ENCODE results near the gene TTLL12. TPM values are rescaled to one million over a fixed set of nuclear protein-coding genes. Genes with fewer than 3 reads are reported as not detected.
"Not testable (repeated sequence)": the region's sequence is repeated elsewhere in the genome, so short reads cannot be mapped to it uniquely, and the experiment has no call there.

The TTLL12 gene
- total RNA-seq, 2 donors from 2014 or later = 21.0 to 25.1 TPM

GRCh38 chr22:43148581-43148980, 38.4 kb downstream of the TTLL12 start:
- intact Hi-C loops (cut with DNase I) = no loop called here
- no peak for TF ChIP-seq CTCF (IDR thresholded peaks at IDR 0.05)
- TF ChIP-seq POLR2A (IDR thresholded peaks at IDR 0.05) = no peak
- Histone ChIP-seq H3K27ac (no peak overlapping the region), H3K4me1 (peaks cover 17% of the 10 kb centered on the region), H3K4me3 (no peak overlapping the region), H3K9me3 (no peaks in the 10 kb centered on the region), H3K27me3 (no peaks in the 10 kb centered on the region), H3K36me3 (replicated peaks in 1 of 2; ENCODE audit: insufficient read depth in 1 of 2, low read depth in 2 of 2) (no peaks in the 10 kb centered on the region)
- ATAC-seq (no peak), DNase-seq (no peak)
- 62% methylated on average over 6 of the region's 6 CpGs; no CpG with 5 or more reads in 1 of the 2 donors for WGBS, 2 donors

GRCh38 chr22:43147821-43148220, 39.1 kb downstream of the TTLL12 start:
- intact Hi-C loops (cut with DNase I) = no loop called here
- peaks cover 14% of the 10 kb centered on the region for H3K4me1 ChIP-seq
- no peaks in the 10 kb centered on the region for H3K27me3 ChIP-seq
- TF ChIP-seq CTCF (IDR thresholded peaks at IDR 0.05) (no peak), POLR2A (IDR thresholded peaks at IDR 0.05) (no peak)
- no peak for ATAC-seq
- no peak for DNase-seq
- 55 to 59% methylated on average over 8 of the region's 8 CpGs for WGBS, 2 donors
- H3K36me3 ChIP-seq (replicated peaks in 1 of 2; ENCODE audit: insufficient read depth in 1 of 2, low read depth in 2 of 2) = no peaks in the 10 kb centered on the region
- H3K27ac ChIP-seq = peak overlapping the region in 1 of 4 donors; percentile 49
- H3K4me3 ChIP-seq = no peak overlapping the region
- no peaks in the 10 kb centered on the region for H3K9me3 ChIP-seq

- H3K4me3 ChIP-seq; H3K27me3 ChIP-seq; ATAC-seq; H3K9me3 ChIP-seq; intact Hi-C loops (cut with DNase I); H3K36me3 ChIP-seq (replicated peaks in 1 of 2; ENCODE audit: insufficient read depth in 1 of 2, low read depth in 2 of 2): not testable (repeated sequence)
- Histone ChIP-seq H3K4me1 (peaks cover 12% of the 10 kb centered on the region), H3K27ac (peak overlapping the region in 1 of 4 donors; percentile 49)
- peak in 1 of 4 donors; percentile 49 for DNase-seq
- WGBS, 2 donors = 68 to 72% methylated on average over 15 of the region's 15 CpGs
Observed at GRCh38 chr22:43146332-43146731, 40.6 kb downstream of the TTLL12 start.

GRCh38 chr22:43145371-43145770, 41.6 kb downstream of the TTLL12 start:
- H3K27me3 ChIP-seq; H3K4me3 ChIP-seq; H3K27ac ChIP-seq; H3K36me3 ChIP-seq (replicated peaks in 1 of 2; ENCODE audit: insufficient read depth in 1 of 2, low read depth in 2 of 2); H3K9me3 ChIP-seq; ATAC-seq; intact Hi-C loops (cut with DNase I); DNase-seq: not testable (repeated sequence)
- H3K4me1 ChIP-seq = peaks cover 15% of the 10 kb centered on the region
- WGBS, 2 donors = 88 to 91% methylated on average over 8 of the region's 8 CpGs

- no peak overlapping the region for H3K4me3 ChIP-seq
- peaks cover 15% of the 10 kb centered on the region for H3K4me1 ChIP-seq
- no peak for DNase-seq
- no peak for ATAC-seq
- H3K9me3 ChIP-seq = no peaks in the 10 kb centered on the region
- TF ChIP-seq POLR2A (IDR thresholded peaks at IDR 0.05) = no peak
- TF ChIP-seq CTCF (IDR thresholded peaks at IDR 0.05) = no peak
- 72 to 80% methylated on average over 3 of the region's 3 CpGs for WGBS, 2 donors
- H3K36me3 ChIP-seq (replicated peaks in 1 of 2; ENCODE audit: insufficient read depth in 1 of 2, low read depth in 2 of 2) = no peaks in the 10 kb centered on the region
- intact Hi-C loops (cut with DNase I) = no loop called here
- no peak overlapping the region for H3K27ac ChIP-seq
- H3K27me3 ChIP-seq = no peaks in the 10 kb centered on the region
Observed at GRCh38 chr22:43144949-43145348, 42.0 kb downstream of the TTLL12 start.

GRCh38 chr22:43142880-43143562, 43.9 kb downstream of the TTLL12 start, which contains the start of gene MCAT:
MCAT (minus strand) TSS chr22:43143398; CDS start chr22:43143348, 50 bp downstream.
- H3K27me3 ChIP-seq = no peaks in the 10 kb centered on the region
- peak within 1 kb of the TSS; percentile 62 to 94 for H3K4me3 ChIP-seq
- 0% methylated on average over 65 of the region's 83 CpGs; no CpG with 5 or more reads in 1 of the 2 donors for WGBS, 2 donors
- peak; percentile 28 to 69 (median 58) for TF ChIP-seq POLR2A (IDR thresholded peaks at IDR 0.05)
- no peak for TF ChIP-seq CTCF (IDR thresholded peaks at IDR 0.05)
- intact Hi-C loops (cut with DNase I) = no loop called here
- no peaks in the 10 kb centered on the region for H3K36me3 ChIP-seq (replicated peaks in 1 of 2; ENCODE audit: insufficient read depth in 1 of 2, low read depth in 2 of 2)
- H3K27ac ChIP-seq = peak within 1 kb of the TSS; percentile 18 to 77 (median 74)
- ATAC-seq = peak; percentile 96
- peaks cover 15% of the 10 kb centered on the region for H3K4me1 ChIP-seq
- no peaks in the 10 kb centered on the region for H3K9me3 ChIP-seq
- peak; percentile 85 to 90 (median 86) for DNase-seq
